SK-N-SH (cell line): ENCODE results near the gene SPACA7. TPM values are rescaled to one million over a fixed set of nuclear protein-coding genes. Genes with fewer than 3 reads are reported as not detected.

Source experiments
- CTCF ChIA-PET: fragments of 300-600, 350-600 bp; formaldehyde crosslinking; extraction: SDS; loops from one replicate; lab custom pipeline; 2021; lab: Yijun Ruan, JAX
- POLR2A ChIA-PET: fragments of 350-600 bp; sonication (Branson Sonifier 250); formaldehyde crosslinking; extraction: SDS; loops from one replicate; lab custom pipeline; 2020; ENCODE audit warnings: antibody characterized with exemption, inconsistent platforms; lab: Yijun Ruan, JAX
- DNase-seq: peaks from one replicate; pipeline ENCODE4 v3.0.0; 2012
- H2AFZ ChIP-seq: fragments of 200-600 bp; sonication (generic); 2 replicates; pipeline ENCODE4 v1.8.1; 2016; ENCODE audit warnings: antibody characterized with exemption, mild to moderate bottlenecking, low read depth
- H3F3A ChIP-seq: fragments of 200-600 bp; sonication (generic); replicated peaks from 2 replicates; pipeline ENCODE3; 2016; ENCODE audit warnings: antibody characterized with exemption, mild to moderate bottlenecking; ENCODE audit not compliant: insufficient read depth
- H3K27ac ChIP-seq, 2 experiments: fragments of 200-500 bp in 1 of 2; fragments of 200-600 bp in 1 of 2; sonication (Bioruptor generic) in 1 of 2; sonication (generic), shearing (Covaris generic) in 1 of 2; 2 replicates each; pipeline versions ENCODE4 v1.5.1 to v1.6.1; 2014 to 2016; ENCODE audit warnings: low read depth in 2 of 2, inconsistent platforms in 1 of 2, low read length in 1 of 2, mild to moderate bottlenecking in 1 of 2, mixed read lengths in 1 of 2
- H3K27me3 ChIP-seq: fragments of 200-600 bp; sonication (generic), shearing (Covaris generic); 2 replicates; pipeline ENCODE4 v1.6.1; 2016; ENCODE audit warnings: mixed run types; ENCODE audit not compliant: insufficient read depth
- H3K36me3 ChIP-seq, 2 experiments: fragments of 200-500 bp in 1 of 2; fragments of 200-600 bp in 1 of 2; sonication (Bioruptor generic) in 1 of 2; sonication (generic) in 1 of 2; replicated peaks in 1 of 2; 2 replicates each; pipeline versions ENCODE3 to v1.5.1; 2014 to 2016; ENCODE audit warnings: low read length in 1 of 2, mild to moderate bottlenecking in 1 of 2; ENCODE audit not compliant: insufficient read depth in 2 of 2, control insufficient read depth in 1 of 2
- H3K4me1 ChIP-seq, 2 experiments: fragments of 200-500 bp in 1 of 2; fragments of 200-600 bp in 1 of 2; sonication (Bioruptor generic) in 1 of 2; sonication (generic), shearing (Covaris generic) in 1 of 2; 2 replicates each; pipeline versions ENCODE4 v1.5.1 to v1.6.1; 2014 to 2016; ENCODE audit warnings: low read depth in 1 of 2, low read length in 1 of 2, mixed run types in 1 of 2; ENCODE audit not compliant: insufficient read depth in 2 of 2, control insufficient read depth in 1 of 2
- H3K4me2 ChIP-seq: fragments of 200-600 bp; sonication (generic), shearing (Covaris generic); 2 replicates; pipeline ENCODE4 v1.6.1; 2017; ENCODE audit warnings: mixed run types
- H3K4me3 ChIP-seq, 2 experiments: fragments of 200-500 bp in 1 of 2; fragments of 200-600 bp in 1 of 2; sonication (Bioruptor generic) in 1 of 2; sonication (generic), shearing (Covaris generic) in 1 of 2; 2 replicates each; pipeline versions ENCODE4 v1.5.1 to v1.8.1; 2014 to 2016; ENCODE audit warnings: low read depth in 2 of 2, inconsistent platforms in 1 of 2, low read length in 1 of 2, mild to moderate bottlenecking in 1 of 2, mixed read lengths in 1 of 2, moderate library complexity in 1 of 2
- H3K79me2 ChIP-seq: fragments of 200-600 bp; sonication (generic); 2 replicates; pipeline ENCODE4 v1.8.1; 2017; ENCODE audit warnings: mild to moderate bottlenecking; ENCODE audit not compliant: insufficient read depth
- H3K9ac ChIP-seq: fragments of 200-600 bp; sonication (generic); 2 replicates; pipeline ENCODE4 v1.6.1; 2017; ENCODE audit warnings: mixed run types
- H3K9me2 ChIP-seq: fragments of 200-600 bp; sonication (generic); 2 replicates; pipeline ENCODE4 v1.6.1; 2017; ENCODE audit warnings: mixed run types
- H3K9me3 ChIP-seq: fragments of 200-600 bp; sonication (generic); 2 replicates; pipeline ENCODE4 v1.6.1; 2017; ENCODE audit warnings: mixed run types, mild to moderate bottlenecking, moderate library complexity
- H4K20me1 ChIP-seq: fragments of 200-600 bp; sonication (generic); 2 replicates; pipeline ENCODE4 v1.6.1; 2017; ENCODE audit warnings: mild to moderate bottlenecking, mixed run types; ENCODE audit not compliant: insufficient read depth
- FOXM1 ChIP-seq: IDR thresholded peaks from 2 replicates; pipeline ENCODE4 v1.4.0; 2012; ENCODE audit warnings: low read depth, mild to moderate bottlenecking
- GABPA ChIP-seq: IDR thresholded peaks from 2 replicates; pipeline ENCODE4 v1.4.0; 2012; ENCODE audit warnings: low read depth, mild to moderate bottlenecking
- MXI1 ChIP-seq: IDR thresholded peaks from 2 replicates; pipeline ENCODE4 v1.6.1; 2012; ENCODE audit warnings: mild to moderate bottlenecking, low read depth, low read length, improper control_type of control experiment
- NRF1 ChIP-seq: IDR thresholded peaks from 2 replicates; pipeline ENCODE4 v1.6.1; 2012; ENCODE audit warnings: low read depth, mild to moderate bottlenecking, low read length
- RCOR1 ChIP-seq: fragments of 150-350 bp; IDR thresholded peaks from 2 replicates; pipeline ENCODE4 v1.6.1; 2017; ENCODE audit warnings: antibody characterized with exemption, low read length
- RXRA ChIP-seq: IDR thresholded peaks from 2 replicates; pipeline ENCODE4 v1.4.0; 2012; ENCODE audit warnings: low read depth, mild to moderate bottlenecking, borderline replicate concordance
- SIN3A ChIP-seq: IDR thresholded peaks from 2 replicates; pipeline ENCODE4 v1.6.1; 2012; ENCODE audit warnings: low read depth, mild to moderate bottlenecking, low read length, moderate library complexity, borderline replicate concordance
- SMC3 ChIP-seq: IDR thresholded peaks from 2 replicates; pipeline ENCODE4 v1.6.1; 2012; ENCODE audit warnings: low read depth, low read length, improper control_type of control experiment
- TCF12 ChIP-seq: IDR thresholded peaks from 2 replicates; pipeline ENCODE4 v1.4.0; 2012
- USF1 ChIP-seq: IDR thresholded peaks from 2 replicates; pipeline ENCODE4 v1.4.0; 2012; ENCODE audit warnings: low read depth, borderline replicate concordance
- WGBS: methylation state at CpG from one replicate; pipeline ENCODE4 v1.1.6; 2017; ENCODE audit warnings: low lambda C conversion rate; 5-methylcytosine and 5-hydroxymethylcytosine counted together
- polyA plus RNA-seq, 3 experiments: library from polyadenylated mRNA; depleted of rRNA; stranded (reverse); fragments of >200 nt; gene quantifications; 2 replicates each; pipeline ENCODE4 v1.2.3, GENCODE V29; 2012
- TF ChIP-seq, protein P1 (sequence below): IDR thresholded peaks from 2 replicates; pipeline ENCODE4; 2012
- TF ChIP-seq, protein P2 (sequence below): IDR thresholded peaks from 2 replicates; pipeline ENCODE4 v1.4.0; 2012; ENCODE audit warnings: low read depth
- TF ChIP-seq, protein P3 (sequence below): fragments of 150-350 bp; IDR thresholded peaks from 2 replicates; pipeline ENCODE4 v1.6.1; 2017; ENCODE audit warnings: antibody characterized with exemption, low read length, low read depth, borderline replicate concordance

SPACA7 gene
- polyA plus RNA-seq, 1 of the 3 experiments (the other 2 are of a cell fraction) = not detected

GRCh38 chr13:112446867-112447266 is 70.7 kb downstream of the SPACA7 start:
- H3K9me3 ChIP-seq = no peaks in the 10 kb centered on the region
- ChIA-PET CTCF (interaction anchor here (4.8 kb wide), 1 partner anchor 973 kb away, joined by 81 read pairs; no protein-coding TSS in a partner anchor), POLR2A (no interaction called here)
- no peaks in the 10 kb centered on the region for H3F3A ChIP-seq
- TF ChIP-seq TCF12 (no peak), RCOR1 (no peak), FOXM1 (no peak), RXRA (no peak), MXI1 (no peak), GABPA (no peak), USF1 (no peak), SIN3A (no peak), NRF1 (no peak), SMC3 (no peak)
- TF ChIP-seq, protein P1, sequence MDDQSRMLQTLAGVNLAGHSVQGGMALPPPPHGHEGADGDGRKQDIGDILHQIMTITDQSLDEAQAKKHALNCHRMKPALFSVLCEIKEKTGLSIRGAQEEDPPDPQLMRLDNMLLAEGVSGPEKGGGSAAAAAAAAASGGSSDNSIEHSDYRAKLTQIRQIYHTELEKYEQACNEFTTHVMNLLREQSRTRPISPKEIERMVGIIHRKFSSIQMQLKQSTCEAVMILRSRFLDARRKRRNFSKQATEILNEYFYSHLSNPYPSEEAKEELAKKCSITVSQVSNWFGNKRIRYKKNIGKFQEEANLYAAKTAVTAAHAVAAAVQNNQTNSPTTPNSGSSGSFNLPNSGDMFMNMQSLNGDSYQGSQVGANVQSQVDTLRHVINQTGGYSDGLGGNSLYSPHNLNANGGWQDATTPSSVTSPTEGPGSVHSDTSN = no peak
- TF ChIP-seq, protein P2, sequence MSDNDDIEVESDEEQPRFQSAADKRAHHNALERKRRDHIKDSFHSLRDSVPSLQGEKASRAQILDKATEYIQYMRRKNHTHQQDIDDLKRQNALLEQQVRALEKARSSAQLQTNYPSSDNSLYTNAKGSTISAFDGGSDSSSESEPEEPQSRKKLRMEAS = no peak
- TF ChIP-seq, protein P3, sequence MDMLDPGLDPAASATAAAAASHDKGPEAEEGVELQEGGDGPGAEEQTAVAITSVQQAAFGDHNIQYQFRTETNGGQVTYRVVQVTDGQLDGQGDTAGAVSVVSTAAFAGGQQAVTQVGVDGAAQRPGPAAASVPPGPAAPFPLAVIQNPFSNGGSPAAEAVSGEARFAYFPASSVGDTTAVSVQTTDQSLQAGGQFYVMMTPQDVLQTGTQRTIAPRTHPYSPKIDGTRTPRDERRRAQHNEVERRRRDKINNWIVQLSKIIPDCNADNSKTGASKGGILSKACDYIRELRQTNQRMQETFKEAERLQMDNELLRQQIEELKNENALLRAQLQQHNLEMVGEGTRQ = no peak
- H3K4me3 ChIP-seq = no peak overlapping the region
- H4K20me1 ChIP-seq = no peaks in the 10 kb centered on the region
- peak; percentile 23 for DNase-seq
- WGBS = 71% methylated on average over 6 of the region's 14 CpGs
- no peaks in the 10 kb centered on the region for H3K36me3 ChIP-seq
- H3K27ac ChIP-seq = no peak overlapping the region
- no peak overlapping the region for H3K4me2 ChIP-seq
- H3K9me2 ChIP-seq = no peaks in the 10 kb centered on the region
- no peaks in the 10 kb centered on the region for H3K79me2 ChIP-seq
- no peak overlapping the region for H2AFZ ChIP-seq
- H3K27me3 ChIP-seq = peaks cover 45% of the 10 kb centered on the region
- no peak overlapping the region for H3K9ac ChIP-seq
- no peaks in the 10 kb centered on the region; a peak in 1 of 4 replicates for H3K4me1 ChIP-seq

DNA sequence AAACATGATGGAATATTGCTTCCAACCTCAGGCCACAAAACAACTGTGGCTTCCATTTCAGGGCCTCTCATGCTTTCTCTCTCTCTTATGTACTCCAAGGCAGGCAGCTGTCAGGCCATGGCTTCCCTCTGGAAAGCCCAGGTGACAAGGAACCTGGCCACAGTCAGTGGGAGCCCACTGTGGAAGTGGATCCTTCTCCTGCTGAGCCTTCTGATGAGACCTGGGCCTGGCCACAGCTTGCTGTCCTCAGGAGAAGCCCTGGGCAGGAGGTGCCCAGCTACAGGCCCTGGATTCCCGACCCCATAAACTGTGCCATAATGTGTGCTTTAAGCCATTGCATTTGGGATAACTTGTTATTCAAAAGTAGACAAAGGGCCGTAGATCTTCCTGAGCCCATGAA is 71.2 kb downstream of the SPACA7 start:
- H2AFZ ChIP-seq = no peak overlapping the region
- TF ChIP-seq RCOR1 (no peak), RXRA (no peak)
- TF ChIP-seq, all 33 proteins: peak for 0
- no peak overlapping the region for H3K4me2 ChIP-seq
- H4K20me1 ChIP-seq = no peaks in the 10 kb centered on the region
- no peak overlapping the region for H3K4me3 ChIP-seq
- 61% methylated on average over 2 of the region's 2 CpGs for WGBS
- H3K36me3 ChIP-seq = no peaks in the 10 kb centered on the region
- no peaks in the 10 kb centered on the region for H3F3A ChIP-seq
- peaks cover 40% of the 10 kb centered on the region for H3K27me3 ChIP-seq
- no peak overlapping the region for H3K9ac ChIP-seq
- H3K27ac ChIP-seq = no peak overlapping the region
- no peaks in the 10 kb centered on the region for H3K9me3 ChIP-seq
- H3K9me2 ChIP-seq = no peaks in the 10 kb centered on the region
- H3K79me2 ChIP-seq = no peaks in the 10 kb centered on the region
- no peaks in the 10 kb centered on the region; a peak in 1 of 4 replicates for H3K4me1 ChIP-seq
- ChIA-PET POLR2A (no interaction called here), CTCF (no interaction called here)
- no peak for DNase-seq
